Measurements from ENCODE around the gene LAMB2.

LAMB2 gene

DNA sequence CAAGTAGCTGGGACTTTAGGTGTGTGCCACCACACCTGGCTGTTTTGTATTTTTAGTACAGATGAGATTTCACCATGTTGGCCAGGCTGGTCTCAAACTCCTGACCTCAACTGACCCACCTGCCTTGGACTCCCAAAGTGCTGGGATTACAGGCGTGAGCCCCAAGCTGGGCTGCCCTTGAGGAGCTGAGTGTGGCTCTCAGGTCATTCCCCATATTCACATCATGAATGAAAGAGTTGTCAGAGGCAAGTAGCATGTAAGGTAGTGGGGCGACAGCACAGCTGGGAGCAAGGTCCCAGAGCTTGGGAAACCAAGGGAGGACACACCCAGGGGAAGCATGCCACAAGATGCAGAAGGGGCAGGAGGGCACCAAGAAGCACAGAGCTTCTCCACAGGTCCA is 28.3 kb upstream of the LAMB2 start:
- DNase-seq, result no peak

DNA sequence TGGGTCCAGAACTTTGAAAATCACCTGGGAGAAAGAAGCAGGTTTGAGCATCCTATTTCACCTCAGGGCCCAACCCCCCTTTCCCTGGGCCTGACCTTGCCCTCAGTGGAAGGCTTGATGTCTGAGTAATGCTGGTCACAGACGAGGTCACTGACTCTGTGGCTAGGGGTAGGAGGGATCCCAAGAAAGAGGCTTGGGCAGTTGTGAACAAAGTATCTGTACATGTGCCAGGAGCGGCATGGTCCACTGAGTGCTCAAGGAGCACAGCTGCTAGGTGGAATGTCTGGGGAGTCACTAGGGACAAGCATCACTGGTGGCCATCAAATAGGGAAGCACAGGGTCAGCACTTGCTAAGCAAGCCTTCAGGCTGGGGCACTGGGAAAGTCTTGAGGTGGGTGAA is 25.9 kb upstream of the LAMB2 start:
- no peak for DNase-seq

DNA sequence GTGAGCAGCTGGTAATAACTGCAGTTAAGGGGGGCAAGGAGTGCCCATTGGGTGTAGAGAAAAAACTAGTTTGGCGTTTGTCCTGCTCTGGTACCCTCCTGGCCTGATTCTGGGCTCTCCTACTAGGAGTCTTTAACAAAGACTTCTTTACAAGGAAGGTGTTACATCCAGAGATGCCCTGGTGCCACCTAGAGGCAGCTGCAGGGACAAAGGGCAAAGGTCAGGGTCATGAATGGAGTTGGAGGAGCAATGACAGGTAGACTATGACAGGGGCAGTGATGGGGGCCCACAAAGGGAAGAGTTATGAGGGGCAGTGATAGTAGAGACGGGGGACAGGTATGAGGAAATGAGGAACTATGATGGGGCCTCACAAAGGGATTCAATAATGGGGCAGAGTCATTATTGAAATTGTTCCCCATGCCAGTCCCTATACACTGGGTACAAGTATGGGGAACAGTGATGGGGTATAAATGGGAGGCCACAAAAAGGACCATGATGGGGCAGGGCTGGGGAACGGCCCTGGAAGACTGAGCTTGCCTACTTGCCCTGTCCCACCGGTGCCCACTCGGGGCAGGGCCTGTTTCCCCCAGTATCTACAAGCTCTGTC is 25.4 kb upstream of the LAMB2 start:
- DNase-seq, result peak; percentile 67

DNA sequence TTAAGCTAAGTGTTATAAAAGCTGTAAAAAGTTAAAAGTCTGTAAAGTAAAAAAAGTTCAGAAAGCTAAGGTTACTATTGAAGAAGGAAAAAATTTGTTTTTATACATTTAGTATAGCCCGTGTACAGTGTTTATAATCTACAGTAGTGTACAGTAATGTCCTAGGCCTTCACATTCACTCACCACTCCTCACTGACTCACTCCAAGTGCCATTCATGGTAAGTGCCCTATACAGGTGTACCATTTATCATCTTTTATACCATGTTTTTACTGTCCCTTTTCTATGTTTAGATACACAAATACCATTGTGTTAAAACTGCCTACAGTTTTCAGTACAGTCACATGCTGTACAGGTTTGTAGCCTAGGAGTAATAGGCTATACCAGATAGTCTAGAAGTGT is 24.4 kb upstream of the LAMB2 start:
- DNase-seq, result no peak

DNA sequence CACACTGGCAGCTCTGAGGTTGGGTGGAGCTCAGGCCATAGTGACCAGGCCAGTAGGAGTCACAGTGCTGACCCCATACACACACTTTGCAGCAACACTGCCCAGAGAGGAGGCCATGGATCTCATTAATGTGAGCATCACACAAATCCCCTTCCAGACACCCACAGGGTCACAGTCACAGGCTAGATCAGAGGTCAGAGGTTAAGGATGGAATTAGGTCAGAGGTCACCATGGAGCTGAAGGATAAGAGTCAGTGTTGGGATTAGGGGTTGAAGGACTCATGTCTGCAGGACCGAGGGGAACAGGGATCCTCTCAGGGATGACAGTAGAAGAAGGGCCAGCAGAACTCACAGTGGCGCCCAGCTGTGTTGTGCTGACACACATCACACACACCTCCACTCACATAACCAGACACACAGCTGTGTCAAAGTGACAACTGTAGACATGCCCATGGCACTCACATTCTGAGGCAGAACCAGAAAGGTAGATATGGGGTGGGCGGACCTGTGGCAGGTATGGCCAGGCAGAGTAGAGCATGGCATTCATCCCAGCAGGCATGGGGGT is 20.6 kb upstream of the LAMB2 start:
- no peak for DNase-seq

DNA sequence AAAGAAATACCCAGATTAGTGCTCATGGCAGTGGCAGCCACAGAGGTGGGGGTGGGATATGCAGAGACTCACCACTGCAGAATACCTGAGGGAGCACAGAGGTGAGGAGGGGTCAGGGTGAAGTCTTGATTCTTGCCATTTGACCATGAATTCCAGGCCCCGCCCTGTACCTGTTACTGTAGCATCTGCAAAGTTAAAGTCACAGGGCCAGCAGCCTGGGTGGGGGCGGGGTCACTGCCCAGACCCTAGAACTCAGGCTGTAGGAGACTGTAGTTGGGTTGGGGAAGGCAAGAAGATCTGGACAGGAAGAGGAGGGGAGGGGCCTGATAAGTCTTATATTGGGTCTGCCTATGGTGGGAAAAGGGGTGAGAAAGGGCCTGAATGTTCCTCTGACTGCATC is 18.8 kb upstream of the LAMB2 start:
- no peak for DNase-seq

DNA sequence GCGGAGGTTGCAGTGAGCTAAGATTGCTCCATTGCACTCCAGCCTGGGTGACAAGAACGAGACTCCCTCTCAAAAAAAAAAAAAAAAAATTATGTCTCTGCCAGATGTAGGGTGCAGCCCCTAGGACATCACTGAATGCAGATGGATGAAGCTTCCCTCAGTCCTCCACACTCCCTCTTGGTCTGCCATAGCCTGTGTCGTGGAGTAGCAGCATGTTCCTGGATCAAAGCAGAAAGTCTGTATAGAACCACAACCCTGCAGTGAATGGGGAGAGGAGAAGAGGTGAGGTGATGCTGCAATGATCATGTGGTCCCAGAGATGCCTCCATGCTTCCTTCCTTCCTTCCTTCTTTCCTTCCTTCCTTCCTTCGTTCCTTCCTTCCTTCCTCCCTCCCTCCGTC is 15.3 kb upstream of the LAMB2 start:
- no peak for DNase-seq

DNA sequence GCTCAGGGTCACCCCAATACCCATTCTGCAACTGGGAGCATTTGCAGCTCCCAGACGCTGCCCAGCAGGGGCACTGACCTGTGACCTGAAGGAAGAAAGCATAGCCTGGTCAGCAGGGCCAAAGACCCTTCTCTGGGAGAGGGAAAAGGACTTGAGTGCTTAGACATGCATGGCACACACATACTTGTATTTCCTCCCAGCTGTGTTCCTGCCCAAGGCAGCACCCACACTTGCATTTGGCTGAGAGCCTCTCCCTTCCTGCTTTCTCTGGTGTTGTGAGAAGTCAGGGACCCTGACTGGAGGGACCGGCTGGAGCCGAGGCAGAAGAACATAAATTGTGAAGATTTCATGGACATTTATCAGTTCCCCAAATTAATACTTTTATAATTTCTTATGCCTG is 7.2 kb upstream of the LAMB2 start:
- DNase-seq, result no peak

DNA sequence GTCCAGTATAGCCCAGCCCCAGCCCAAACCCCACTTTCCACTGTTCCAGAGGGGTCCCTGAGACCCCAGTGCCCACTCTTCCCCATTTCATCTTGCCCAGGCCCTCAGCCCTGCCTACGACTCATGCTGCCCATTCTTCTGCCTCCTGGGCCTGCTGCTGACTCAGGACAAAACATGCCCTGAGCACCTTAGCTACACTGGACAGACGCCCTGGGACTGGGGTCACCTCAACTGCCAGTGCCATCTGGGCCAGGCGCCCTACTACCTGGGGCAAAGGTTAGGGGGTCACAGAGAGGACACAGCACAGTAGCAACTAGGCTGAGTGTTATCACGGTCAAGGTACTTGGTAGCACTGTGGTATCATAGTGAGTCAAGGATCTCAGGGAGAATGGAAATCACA is 2.6 kb upstream of the LAMB2 start:
- no peak for DNase-seq

DNA sequence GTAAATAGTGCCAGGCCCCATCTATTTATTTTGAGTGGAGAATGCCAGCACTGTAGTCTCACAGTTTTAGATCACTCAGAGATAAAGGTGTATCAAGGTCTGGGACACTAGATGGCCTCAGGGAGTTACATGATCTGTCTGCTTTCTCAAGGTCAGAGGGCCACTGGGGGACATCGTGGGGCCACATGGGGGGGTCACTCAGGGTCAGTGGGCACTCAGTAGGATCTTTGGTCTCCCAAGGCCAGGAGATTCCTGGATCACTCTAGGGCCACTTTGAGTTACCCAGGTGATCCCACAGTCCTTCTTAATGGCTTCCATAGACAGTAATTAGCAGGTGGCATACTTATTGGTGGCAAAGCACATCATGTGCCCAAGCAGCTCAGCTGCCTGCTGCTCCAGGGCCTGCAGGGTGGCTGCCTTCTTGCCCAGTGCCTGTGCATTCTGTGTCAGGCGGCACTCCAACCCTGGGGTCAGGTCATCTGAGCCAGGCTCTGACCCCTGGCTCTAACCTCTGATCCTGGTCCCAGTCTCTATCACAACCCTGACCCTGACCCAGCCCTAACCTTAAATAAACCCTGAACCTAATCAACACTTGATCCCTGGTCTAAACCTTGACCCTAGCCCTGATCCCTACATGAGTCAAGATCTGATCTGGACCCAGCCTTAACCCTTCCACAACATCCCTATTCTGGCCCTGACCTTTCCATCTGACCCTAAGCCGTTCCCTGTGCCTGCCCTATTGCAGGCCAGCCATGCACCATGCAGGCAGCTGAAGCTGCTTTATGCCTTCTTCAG is 1.8 kb upstream of the LAMB2 start:
- no peak for DNase-seq

DNA sequence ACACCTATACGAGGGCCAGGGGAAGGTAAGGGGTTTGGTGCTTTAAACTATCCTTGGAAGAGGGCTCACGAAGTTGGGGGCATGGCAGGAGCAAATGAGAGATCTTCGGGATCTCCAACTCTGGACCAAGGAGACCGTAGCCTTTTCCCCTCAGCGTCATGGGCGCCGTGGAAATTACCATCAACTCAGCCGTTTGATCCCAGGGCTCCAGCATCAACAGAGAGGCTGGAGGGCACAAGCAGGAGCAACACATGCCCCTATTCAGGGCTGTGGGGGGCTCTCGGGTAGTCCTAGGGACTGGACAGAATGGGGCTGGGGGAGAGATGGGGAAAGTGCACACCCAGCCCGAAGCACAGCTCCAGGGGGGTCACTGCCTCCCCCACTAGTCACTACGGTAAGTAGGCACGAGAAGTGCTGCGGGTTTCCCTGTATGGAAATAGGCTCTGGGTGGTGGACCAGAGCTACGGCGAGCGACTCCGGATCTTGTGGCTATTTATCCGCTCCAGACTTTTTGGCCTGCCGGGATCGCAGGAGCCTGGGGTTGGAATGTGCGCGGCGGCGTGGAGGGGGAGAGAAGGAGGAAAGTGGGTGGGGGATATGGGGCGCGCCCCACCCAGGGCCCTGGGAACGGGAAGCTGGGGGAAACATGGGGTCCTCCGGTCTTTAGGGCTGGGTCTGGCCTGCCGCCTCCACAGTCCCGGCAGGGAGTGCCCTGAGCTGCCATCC is 539 bp upstream of the LAMB2 start:
- no peak for DNase-seq

DNA sequence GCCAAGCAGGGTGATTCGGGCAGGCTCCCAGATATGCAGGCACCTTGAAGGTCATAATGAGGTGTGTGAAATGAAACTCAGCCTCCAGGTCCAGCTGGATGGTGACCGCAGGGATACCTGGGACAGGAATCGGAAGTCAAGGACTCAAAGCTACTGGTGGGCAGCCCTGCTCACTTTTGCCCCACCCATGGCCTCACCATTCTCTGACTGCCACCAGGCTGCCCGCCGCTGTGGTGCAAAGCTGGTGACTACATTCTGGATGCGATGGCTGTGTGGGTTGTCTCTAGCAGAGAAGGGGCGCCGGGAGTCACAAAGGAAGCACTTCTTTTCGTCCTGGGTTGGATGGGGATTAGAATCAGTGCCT is 795 bp downstream of the LAMB2 start:
- DNase-seq, result no peak

DNA sequence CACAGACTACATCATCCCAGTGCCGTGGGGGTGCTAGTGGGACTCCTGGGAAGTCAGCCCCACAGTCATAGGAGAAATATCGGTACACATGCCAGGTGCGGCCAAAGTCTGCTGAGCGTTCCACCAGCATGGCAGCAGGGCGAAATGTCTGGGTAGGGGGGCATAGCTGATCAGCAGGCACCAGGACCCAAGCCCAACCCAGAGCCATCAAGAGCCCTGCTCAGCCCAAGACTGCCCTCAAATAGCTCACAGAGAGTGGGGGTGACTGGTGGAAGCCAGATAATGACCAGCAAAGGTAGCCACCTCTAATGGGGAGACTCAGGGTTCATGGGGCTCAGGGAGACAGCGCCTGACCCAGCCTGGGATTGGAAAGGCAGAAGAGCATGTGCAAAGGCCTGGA is 1.3 kb downstream of the LAMB2 start:
- no peak for DNase-seq

DNA sequence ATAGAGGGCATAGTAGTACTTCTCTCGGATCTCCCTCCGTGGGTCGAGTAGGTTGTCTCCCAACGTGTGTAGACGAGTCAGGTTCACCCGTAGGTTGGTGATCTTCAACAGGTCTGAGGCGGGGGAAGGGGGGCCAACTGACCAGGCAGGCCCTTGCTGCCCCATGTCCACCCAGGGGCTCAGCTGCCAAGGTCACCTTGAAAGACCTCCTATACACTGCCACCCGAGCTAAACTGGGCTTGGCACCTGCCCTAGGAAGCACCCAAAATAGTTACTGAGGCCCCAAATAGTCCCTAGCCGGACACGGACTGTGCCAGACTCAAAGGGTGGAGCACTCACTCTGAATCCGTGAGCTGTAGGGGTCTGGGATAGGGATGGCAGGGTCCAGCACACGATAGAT is 1.8 kb downstream of the LAMB2 start:
- DNase-seq, result no peak

DNA sequence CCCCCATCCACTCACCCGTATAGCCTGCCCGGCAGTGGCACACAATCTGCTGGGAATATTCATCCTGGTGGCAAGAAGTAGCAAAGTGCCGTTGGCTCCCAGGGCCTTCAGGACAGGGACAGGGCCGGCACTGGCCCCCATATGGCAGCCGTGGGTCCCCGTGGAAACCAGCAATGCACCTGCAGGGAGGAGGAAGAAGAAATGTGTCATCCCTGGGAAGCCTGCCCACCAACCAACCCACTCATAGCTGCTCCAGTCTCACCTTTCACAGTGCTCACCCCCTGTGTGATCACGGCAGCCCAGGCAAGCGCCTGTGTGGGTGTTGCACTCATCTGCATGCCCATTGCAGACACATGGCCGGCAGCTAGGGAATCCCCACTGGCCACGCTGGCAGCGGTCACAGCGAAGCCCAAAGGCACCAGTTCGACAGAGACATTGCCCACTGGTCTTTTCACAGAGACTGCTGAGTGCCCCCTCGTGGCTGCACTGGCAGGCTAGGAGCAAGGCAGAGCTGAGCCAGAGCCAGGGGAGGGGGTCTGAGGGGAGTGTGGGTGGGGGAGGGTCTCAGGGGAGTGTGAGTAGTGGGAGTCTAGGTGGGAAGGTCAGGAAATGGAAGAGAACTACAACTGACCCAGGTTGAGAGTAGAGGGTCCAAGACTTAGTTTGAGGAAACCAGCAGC is 7.7 kb downstream of the LAMB2 start:
- DNase-seq, result no peak

DNA sequence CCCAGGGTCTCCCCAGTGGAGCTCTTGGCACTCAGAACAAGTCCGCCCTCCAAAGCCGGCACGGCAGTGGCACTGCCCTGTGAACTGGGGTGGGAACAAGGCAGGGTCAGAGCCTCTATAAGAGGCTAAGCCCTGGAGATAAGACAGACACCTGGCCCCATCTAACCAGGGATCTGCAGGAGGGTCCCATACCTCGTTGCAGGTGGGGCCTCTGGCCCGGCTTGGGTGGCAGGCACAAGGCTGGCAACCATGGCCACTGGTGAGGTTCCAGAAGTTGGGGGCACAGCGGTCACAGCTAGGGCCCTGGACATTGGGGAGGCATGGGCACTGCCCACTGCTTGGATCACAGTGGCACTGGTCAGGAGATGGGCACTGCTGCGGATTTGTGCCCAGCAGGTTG is 8.6 kb downstream of the LAMB2 start:
- DNase-seq, result no peak

DNA sequence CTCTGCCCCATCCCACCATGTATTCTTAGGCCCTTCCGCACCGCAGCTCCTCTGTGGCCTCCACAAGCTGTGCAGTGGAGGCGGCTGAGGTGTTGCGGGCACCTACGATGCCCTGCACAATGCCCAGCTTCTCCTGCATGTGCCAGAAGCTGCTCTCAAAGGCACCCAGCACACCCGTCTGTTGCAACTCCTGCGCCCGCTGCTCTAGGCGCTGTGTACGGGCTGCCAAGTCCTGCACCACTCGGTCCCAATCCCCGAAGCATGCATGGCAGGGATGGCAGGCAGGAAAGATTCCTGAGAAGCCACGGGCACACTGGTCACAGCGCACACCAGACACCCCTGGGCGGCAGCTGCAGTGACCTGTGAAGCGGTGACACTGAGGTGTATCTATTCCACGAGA is 9.2 kb downstream of the LAMB2 start:
- no peak for DNase-seq

DNA sequence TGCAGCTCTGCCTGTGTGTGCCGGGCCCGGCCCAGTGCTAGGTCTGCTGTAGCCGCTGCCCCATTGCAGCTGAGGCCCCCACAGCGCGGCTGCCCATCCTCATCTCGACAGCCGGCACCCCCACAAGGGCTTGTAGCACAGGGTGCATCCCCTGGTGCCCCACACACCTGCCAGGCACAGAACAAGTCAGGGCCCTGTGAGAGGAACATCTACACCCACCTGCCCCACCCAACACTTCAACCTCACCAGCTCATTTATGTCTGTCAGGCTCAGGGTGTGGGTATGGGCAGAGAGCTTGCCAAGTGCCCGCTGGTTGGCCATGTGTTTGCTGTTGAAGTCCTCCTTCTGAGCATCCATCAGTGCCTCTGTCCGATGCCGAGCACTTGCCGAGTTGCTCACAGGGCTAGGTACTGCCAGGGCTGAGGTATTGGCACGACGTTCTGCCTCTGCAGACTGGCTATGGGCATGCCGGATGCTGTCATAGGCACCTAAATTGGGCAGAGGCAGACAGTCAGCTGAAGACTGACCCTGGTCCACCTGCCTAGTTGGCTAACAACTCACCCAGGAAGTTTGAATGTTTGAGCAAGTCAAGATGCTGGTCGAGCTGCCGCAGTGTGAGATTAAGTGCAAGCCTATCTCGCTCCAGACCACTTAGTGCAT is 9.8 kb downstream of the LAMB2 start:
- no peak for DNase-seq

DNA sequence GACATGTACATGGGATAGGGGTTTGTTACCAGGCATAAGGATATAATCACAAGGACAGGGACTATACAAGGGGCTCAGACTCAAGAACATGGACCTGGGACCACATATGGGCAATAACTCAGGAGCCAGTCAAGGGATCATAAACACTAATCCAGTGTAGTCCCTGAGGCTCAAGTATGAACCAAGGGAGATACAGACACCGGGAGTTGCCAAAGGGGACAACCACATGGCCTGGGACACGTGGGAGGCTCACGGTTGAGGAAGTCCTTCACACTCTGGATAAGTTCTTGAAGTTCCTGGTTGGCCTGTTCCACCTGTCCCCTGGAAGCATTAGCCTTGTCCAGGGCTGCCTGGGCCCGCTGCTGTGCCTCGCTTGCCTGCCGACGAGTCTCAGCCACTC is 10.4 kb downstream of the LAMB2 start:
- no peak for DNase-seq

DNA sequence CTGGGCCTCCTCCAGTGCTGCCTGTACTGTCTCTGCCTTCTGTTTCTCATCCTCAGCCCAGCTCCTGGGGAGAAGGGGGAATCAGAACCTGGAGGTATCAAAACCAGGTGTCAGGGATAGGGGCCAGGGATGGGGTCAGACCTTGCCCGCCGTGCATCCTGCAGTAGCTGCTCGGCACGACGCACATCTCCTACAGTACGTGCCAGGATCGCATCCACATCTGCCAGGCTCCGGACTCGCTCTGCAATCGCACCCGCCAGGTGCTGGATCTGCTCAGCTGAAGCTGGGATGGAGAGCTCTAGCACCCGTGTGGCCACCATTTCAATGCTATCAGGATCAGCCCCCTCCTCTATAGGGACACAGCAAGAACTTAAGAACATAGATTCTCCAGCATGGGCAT is 10.8 kb downstream of the LAMB2 start:
- DNase-seq, result no peak

DNA sequence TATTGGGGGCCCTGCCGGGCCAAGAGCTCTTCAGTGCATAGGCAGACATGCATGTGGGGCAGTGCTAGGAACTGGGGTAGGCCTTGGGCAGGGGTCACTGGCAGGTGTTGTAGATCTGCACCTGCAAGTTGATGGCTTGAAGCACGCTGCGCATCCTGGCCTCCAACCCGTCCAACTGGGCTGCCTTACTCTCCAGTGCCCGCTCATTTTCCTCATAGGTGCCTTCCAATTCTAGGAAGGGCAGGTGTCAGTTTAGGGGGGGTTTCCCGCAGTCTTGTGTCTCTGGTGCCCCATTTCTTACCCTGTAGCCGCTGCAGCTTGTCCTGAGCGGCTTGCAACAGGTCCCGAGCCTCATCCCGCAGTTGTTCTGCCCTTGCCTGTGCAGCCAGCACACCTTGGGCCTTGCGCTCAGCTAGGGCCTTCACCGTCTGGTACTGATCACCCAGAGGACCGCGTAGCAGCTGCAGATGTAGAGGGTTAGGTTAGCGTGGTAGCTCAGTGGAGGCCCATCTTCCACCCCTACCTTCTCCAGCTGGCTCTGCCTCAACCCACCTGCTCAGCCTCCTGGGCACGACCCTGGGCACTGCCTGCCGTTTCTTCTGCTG is 11.6 kb downstream of the LAMB2 start:
- no peak for DNase-seq

DNA sequence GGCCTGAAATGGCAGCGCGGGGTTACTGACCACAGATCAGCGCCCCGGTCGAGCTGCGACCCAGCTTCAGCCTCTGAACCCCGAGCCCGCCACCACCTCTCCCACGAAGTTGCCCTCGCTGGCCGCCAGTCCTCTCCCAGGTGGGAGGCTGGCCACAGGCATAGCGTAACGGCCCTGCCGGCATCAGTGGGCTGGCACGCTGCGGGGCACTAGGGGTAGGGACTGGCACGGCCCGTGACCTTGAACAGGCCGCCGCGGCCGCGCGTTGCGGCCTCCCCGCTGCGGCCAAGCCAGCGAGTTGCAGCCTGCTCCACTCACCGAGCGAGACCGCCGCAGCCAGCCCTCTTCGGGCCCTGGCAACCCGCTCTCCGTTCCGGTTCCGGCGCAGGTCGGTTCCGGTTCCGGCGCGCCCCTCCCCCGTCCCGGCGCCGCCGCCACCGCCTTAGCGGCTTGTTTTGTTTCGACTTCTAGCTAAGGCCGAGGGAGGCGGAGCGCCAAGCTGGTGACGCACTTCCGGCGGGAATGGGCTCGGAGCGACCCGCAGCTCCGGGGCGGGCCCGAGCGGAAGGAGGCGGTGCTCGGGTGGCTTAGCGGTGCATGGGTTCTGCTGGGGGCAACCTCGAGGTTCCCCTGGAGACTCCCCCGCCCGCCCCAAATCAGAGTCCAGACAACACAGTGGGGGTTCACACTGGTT is 12.3 kb downstream of the LAMB2 start, which contains the start of gene USP19:
Gene USP19 (minus strand): TSS at position 386 of the 694 bp plus-strand sequence. CDS start 1,678 bp downstream, outside the sequence.
- peak; percentile 94 for DNase-seq

Measured in stimulated activated CD4-positive, alpha-beta T cell treated with anti-CD3 and anti-CD28 coated beads, Interleukin-1b, Interleukin-23, amount 100 ng/mL, for 48 hours (primary cell).